ENCODE results near the gene MED4.

Gene MED4

DNA sequence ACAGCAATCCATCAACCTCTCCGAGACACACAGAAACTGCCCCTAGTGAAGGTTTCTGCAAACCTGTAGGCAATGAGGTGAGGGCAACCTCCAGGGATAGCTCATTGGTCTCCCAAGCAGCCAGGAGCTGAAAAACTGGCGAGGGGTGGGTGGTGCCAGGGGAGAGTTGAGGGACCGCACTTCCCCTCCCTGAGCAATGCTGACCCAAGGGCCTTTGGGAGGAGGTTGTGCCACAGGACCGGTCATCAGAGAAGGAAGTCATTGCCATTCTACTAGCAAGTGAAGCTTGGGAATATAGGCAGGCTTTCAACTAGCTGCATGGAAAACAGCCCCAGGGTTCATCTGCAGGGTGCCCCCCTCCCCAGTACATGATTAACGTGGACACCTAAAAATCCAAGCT is 23.1 kb upstream of the MED4 start:
- TF ChIP-seq TAF1 (IDR thresholded peaks at IDR 0.05; ENCODE audit: borderline replicate concordance, low read depth, low read length) = no peak
- TF ChIP-seq POLR2A (IDR thresholded peaks at IDR 0.05; ENCODE audit: low read depth, low read length) = no peak
- no peak for TF ChIP-seq POLR2AphosphoS5 (IDR thresholded peaks at IDR 0.05; ENCODE audit: low read depth, low read length)
- FAIRE-seq (no peak), DNase-seq (ENCODE audit: insufficient read length) (no peak)

DNA sequence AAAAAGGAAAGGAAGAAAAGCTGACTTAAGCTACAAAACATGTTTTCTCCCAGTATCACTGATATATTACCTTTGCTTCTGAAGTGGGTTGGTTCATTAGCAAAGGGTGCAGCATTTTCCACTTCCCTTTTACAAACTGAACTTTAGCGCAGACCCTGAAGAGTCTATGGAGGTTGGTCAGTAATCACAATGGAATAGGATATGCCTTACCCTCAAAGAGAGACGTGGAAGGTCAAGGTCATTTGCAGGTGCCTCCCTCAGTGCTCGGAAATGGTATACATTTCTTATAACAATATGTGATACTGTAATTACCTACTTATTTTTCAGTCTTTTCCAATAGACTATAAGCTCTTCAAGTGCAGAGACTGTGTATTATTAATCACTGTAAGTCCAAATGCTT is 21.9 kb upstream of the MED4 start:
- TF ChIP-seq POLR2AphosphoS5 (IDR thresholded peaks at IDR 0.05; ENCODE audit: low read depth, low read length) (no peak), TAF1 (IDR thresholded peaks at IDR 0.05; ENCODE audit: borderline replicate concordance, low read depth, low read length) (no peak), POLR2A (IDR thresholded peaks at IDR 0.05; ENCODE audit: low read depth, low read length) (no peak)
- FAIRE-seq = no peak
- no peak for DNase-seq (ENCODE audit: insufficient read length)

- TF ChIP-seq POLR2AphosphoS5 (IDR thresholded peaks at IDR 0.05; ENCODE audit: low read depth, low read length) (no peak), POLR2A (IDR thresholded peaks at IDR 0.05; ENCODE audit: low read depth, low read length) (no peak), TAF1 (IDR thresholded peaks at IDR 0.05; ENCODE audit: borderline replicate concordance, low read depth, low read length) (no peak)
- FAIRE-seq (no peak), DNase-seq (ENCODE audit: insufficient read length) (no peak)
Observed at GRCh38 chr13:48113756-48114130, 18.8 kb upstream of the MED4 start.

DNA sequence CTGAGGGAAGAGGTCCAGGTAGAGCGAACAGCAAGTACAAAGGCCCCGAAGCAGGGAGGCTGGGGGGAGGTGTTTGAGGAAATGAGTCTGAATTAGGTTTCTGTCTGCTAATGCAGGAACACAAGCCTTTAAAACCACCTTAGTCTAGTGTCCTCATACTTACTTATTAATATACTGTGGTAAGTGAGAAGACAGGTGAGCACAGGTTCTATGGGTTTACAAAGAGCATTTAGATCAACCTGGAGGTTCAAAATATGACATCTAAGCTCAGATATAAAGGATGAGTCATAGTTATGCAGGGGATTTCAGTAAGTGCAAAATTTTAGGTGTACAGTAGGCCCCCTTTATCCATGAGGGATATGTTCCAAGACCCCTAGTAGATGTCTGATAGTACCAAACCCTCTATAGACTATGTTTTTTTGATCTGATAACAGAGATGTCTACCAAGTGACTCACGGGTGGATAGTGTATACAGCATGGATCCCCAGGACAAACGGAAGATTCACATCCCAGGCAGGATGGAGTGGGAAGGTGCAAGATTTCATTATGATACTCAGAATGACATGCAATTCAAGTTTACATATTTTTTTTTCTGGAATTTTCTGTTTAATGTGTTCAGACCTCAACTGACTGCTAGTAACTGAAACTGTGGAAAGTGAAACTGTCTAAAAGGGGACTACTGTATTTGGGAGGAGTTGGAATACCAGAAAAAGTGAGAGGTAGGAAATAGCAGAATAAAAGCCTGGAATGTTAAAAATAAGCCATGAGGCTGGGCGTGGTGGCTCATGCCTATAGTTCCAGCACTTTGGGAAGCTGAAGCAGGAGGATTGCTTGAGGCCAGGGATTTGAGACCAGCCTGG is 18.2 kb upstream of the MED4 start:
- DNase-seq (ENCODE audit: insufficient read length) (no peak), FAIRE-seq (no peak)
- TF ChIP-seq POLR2AphosphoS5 (IDR thresholded peaks at IDR 0.05; ENCODE audit: low read depth, low read length) (no peak), POLR2A (IDR thresholded peaks at IDR 0.05; ENCODE audit: low read depth, low read length) (no peak), TAF1 (IDR thresholded peaks at IDR 0.05; ENCODE audit: borderline replicate concordance, low read depth, low read length) (no peak)

- DNase-seq (ENCODE audit: insufficient read length) (no peak), FAIRE-seq (no peak)
- TF ChIP-seq TAF1 (IDR thresholded peaks at IDR 0.05; ENCODE audit: borderline replicate concordance, low read depth, low read length) (no peak), POLR2A (IDR thresholded peaks at IDR 0.05; ENCODE audit: low read depth, low read length) (no peak), POLR2AphosphoS5 (IDR thresholded peaks at IDR 0.05; ENCODE audit: low read depth, low read length) (no peak)
Observed at GRCh38 chr13:48110931-48111721, 16.2 kb upstream of the MED4 start.

DNA sequence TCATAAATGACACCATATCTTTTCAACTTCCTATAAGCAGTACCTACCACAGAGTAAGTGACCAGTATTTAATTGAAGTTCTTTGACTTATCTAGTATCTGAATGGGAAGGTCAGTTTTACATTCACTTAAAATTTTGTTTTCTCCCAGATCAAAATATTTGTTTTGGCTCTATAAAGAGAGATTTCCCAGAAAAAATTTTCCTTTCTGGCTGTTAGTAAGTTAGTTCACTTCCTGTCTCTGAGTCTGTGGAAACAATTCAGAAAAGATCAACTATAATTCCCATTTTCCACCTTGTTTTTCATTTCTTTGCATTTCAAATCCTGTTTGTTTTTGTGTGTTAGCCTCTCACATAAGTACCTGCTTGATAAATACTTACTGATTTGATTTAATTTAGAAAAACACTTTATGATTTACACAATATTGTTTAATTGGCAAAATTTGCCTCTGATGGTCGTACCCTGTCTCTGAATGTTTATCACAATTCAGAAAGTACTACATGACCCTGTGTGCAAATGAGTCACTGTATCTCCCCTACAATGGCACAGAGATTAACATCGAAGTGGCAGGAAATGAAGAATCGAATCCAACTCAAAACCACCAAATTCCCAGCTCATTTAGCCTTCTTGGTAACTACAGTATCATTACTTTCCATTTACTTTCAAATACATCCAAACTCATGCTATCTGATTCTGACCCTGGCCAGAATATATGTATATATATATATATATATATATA is 15.4 kb upstream of the MED4 start:
- no peak for TF ChIP-seq POLR2A (IDR thresholded peaks at IDR 0.05; ENCODE audit: low read depth, low read length)
- no peak for TF ChIP-seq TAF1 (IDR thresholded peaks at IDR 0.05; ENCODE audit: borderline replicate concordance, low read depth, low read length)
- no peak for TF ChIP-seq POLR2AphosphoS5 (IDR thresholded peaks at IDR 0.05; ENCODE audit: low read depth, low read length)

DNA sequence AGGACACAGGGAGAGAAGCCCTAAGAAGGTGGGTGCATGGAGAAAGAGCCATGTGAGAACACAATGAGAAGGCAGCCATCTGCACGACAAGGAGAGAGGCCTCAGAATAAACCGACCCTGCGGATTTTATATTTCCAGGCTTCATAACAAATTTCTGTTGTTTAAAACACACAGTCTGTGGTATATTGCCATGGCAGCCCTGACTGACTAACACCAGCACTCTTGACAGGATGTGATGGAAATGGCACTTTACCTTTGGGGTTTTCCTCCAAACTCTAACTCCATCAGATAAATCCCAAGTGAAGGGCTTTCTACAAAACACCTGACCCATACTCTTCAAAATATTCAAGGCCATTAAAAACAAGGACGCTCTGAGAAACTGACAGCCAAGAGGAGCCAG is 13.2 kb upstream of the MED4 start:
- no peak for FAIRE-seq
- no peak for DNase-seq (ENCODE audit: insufficient read length)
- no peak for TF ChIP-seq POLR2A (IDR thresholded peaks at IDR 0.05; ENCODE audit: low read depth, low read length)
- no peak for TF ChIP-seq TAF1 (IDR thresholded peaks at IDR 0.05; ENCODE audit: borderline replicate concordance, low read depth, low read length)
- no peak for TF ChIP-seq POLR2AphosphoS5 (IDR thresholded peaks at IDR 0.05; ENCODE audit: low read depth, low read length)

More for the DNA sequence above, 15.4 kb upstream of the MED4 start:
- FAIRE-seq (no peak), DNase-seq (ENCODE audit: insufficient read length) (no peak)

DNA sequence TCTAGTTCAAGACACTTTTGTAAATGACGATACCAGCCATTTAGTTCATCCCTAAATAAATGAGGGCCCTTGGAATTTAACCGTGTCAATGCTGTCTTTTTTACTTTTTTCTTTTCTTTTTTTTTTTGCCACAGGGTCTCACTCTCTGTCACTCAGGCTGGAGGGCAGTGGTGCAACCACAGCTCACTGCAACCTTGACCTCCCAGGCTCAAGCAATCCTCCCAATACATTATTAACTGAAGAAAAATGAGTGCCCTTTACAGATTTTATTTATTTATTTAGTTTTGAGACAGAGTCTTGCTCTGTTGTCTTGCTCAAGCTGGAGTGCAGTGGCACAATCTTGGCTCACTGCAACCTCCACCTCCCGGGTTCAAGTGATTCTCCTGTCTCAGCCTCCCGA is 2.9 kb upstream of the MED4 start:
- TF ChIP-seq POLR2A (IDR thresholded peaks at IDR 0.05; ENCODE audit: low read depth, low read length) (no peak), POLR2AphosphoS5 (IDR thresholded peaks at IDR 0.05; ENCODE audit: low read depth, low read length) (no peak), TAF1 (IDR thresholded peaks at IDR 0.05; ENCODE audit: borderline replicate concordance, low read depth, low read length) (no peak)
- DNase-seq (ENCODE audit: insufficient read length) (no peak), FAIRE-seq (no peak)

- DNase-seq (ENCODE audit: insufficient read length) = no peak
- FAIRE-seq = no peak
- no peak for TF ChIP-seq TAF1 (IDR thresholded peaks at IDR 0.05; ENCODE audit: borderline replicate concordance, low read depth, low read length)
- no peak for TF ChIP-seq POLR2AphosphoS5 (IDR thresholded peaks at IDR 0.05; ENCODE audit: low read depth, low read length)
- no peak for TF ChIP-seq POLR2A (IDR thresholded peaks at IDR 0.05; ENCODE audit: low read depth, low read length)
Observed at GRCh38 chr13:48096670-48097069, 1.8 kb upstream of the MED4 start.

GRCh38 chr13:48094404-48094780 is 512 bp downstream of the MED4 start:
- no peak for TF ChIP-seq POLR2A (IDR thresholded peaks at IDR 0.05; ENCODE audit: low read depth, low read length)
- no peak for TF ChIP-seq TAF1 (IDR thresholded peaks at IDR 0.05; ENCODE audit: borderline replicate concordance, low read depth, low read length)
- TF ChIP-seq POLR2AphosphoS5 (IDR thresholded peaks at IDR 0.05; ENCODE audit: low read depth, low read length) = no peak
- FAIRE-seq (no peak), DNase-seq (ENCODE audit: insufficient read length) (no peak)

DNA sequence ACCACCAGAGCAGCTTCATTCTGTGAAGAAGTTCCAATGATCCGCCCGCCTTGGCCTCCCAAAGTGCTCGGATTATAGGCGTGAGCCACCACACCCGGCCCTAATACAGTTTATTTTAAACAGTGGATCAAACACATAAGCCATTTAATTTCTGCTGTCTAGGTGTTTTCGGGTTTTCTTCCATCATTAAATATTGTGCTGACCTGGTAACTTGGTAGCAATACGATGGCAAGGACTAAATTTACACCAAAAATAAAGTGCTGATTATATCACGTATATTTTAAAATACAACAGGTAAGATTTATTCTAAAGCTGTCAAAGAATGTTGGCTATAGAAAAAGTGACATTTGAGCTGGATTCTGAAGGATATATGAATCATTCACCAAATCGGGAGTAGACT is 1.3 kb downstream of the MED4 start:
- DNase-seq (ENCODE audit: insufficient read length) (no peak), FAIRE-seq (no peak)
- TF ChIP-seq POLR2AphosphoS5 (IDR thresholded peaks at IDR 0.05; ENCODE audit: low read depth, low read length) = no peak

Measured in GM12892 (cell line).